HepG2 (cell line): ENCODE data around the gene NT5C. TPM values are rescaled to one million over a fixed set of nuclear protein-coding genes. Genes with fewer than 3 reads are reported as not detected.

Experiments
- DDIT3 ChIP-seq: sonication (generic); formaldehyde crosslinking; IDR thresholded peaks from 2 replicates; pipeline ENCODE4 v1.4.0; 2020; ENCODE audit warnings: mild to moderate bottlenecking, missing genetic modification reagents
- KAT7 ChIP-seq: IDR thresholded peaks from 2 replicates; pipeline ENCODE4 v1.6.1; 2018; ENCODE audit warnings: borderline replicate concordance, missing compliant biosample characterization
- RBM39 ChIP-seq: fragments of 200-400 bp; formaldehyde crosslinking; IDR thresholded peaks from one replicate; pipeline ENCODE4 v1.6.1; 2018; ENCODE audit warnings: antibody characterized with exemption, mild to moderate bottlenecking, low read depth, low read length; ENCODE audit not compliant: poor library complexity, severe bottlenecking
- ZBTB2 ChIP-seq: sonication (generic); formaldehyde crosslinking; IDR thresholded peaks from 2 replicates; pipeline ENCODE4 v1.8.0; 2022; ENCODE audit warnings: low read depth, missing genetic modification reagents
- ZIK1 ChIP-seq: sonication (generic); formaldehyde crosslinking; IDR thresholded peaks from 2 replicates; pipeline ENCODE4 v1.5.0; 2020; ENCODE audit warnings: mild to moderate bottlenecking, low read depth, missing genetic modification reagents, borderline replicate concordance
- ZNF770 ChIP-seq: sonication (generic); formaldehyde crosslinking; IDR thresholded peaks from 2 replicates; pipeline ENCODE4 v1.5.0; 2020; ENCODE audit warnings: mild to moderate bottlenecking, missing genetic modification reagents
- ZSCAN12 ChIP-seq: sonication (generic); formaldehyde crosslinking; IDR thresholded peaks from 2 replicates; pipeline ENCODE4 v1.9.0; 2021; ENCODE audit warnings: mild to moderate bottlenecking, missing genetic modification reagents
- polyA plus RNA-seq, 8 experiments: library from polyadenylated mRNA; depleted of rRNA in 3 of 8; stranded (reverse) in 7 of 8; unstranded in 1 of 8; fragments of >200 nt; fragmentation: Illumina TruSeq in 4 of 8; extraction: Trizol in 4 of 8; gene quantifications; 2 replicates each; pipeline versions ENCODE4 v1.2.1 to v1.2.3, GENCODE V29; 2011 to 2016; ENCODE audit warnings: low read depth in 4 of 8, missing spikeins in 1 of 8, mixed read lengths in 1 of 8; ENCODE audit not compliant: insufficient read depth in 1 of 8
- total RNA-seq, 5 experiments: library from RNA; depleted of rRNA; stranded (reverse); fragments of >200 nt; fragmentation: Illumina TruSeq; extraction: Trizol; gene quantifications; 2 replicates each; pipeline ENCODE4 v1.2.3, GENCODE V29; 2016; ENCODE audit warnings: low read depth in 1 of 5

NT5C gene
- total and polyA plus RNA-seq, 2 of the 13 experiments (the other 11 are each of a cell fraction or from before 2014, with no cell fraction given), result 42.8 to 48.6 TPM

- peak; percentile 100 for TF ChIP-seq RBM39
- TF ChIP-seq KAT7 (CRISPR knock-in tag), result peak; percentile 48; the same call in 1 of the 2 replicates
- TF ChIP-seq ZIK1 (CRISPR knock-in tag), result peak; percentile 67
- TF ChIP-seq ZSCAN12 (CRISPR knock-in tag), result no peak
- TF ChIP-seq ZBTB2 (CRISPR knock-in tag), result no peak
- TF ChIP-seq DDIT3 (CRISPR knock-in tag), result 0 out of 2 replicates have a peak, but pooled peaks have one; percentile 39
- TF ChIP-seq ZNF770 (CRISPR knock-in tag), result peak; percentile 49; the same call in 1 of the 2 replicates
Observed at GRCh38 chr17:75154195-75155106, 22.9 kb upstream of the NT5C start, which contains the start of gene JPT1 (continued).
